ENCODE measurements around the gene NUDT1.

DNA sequence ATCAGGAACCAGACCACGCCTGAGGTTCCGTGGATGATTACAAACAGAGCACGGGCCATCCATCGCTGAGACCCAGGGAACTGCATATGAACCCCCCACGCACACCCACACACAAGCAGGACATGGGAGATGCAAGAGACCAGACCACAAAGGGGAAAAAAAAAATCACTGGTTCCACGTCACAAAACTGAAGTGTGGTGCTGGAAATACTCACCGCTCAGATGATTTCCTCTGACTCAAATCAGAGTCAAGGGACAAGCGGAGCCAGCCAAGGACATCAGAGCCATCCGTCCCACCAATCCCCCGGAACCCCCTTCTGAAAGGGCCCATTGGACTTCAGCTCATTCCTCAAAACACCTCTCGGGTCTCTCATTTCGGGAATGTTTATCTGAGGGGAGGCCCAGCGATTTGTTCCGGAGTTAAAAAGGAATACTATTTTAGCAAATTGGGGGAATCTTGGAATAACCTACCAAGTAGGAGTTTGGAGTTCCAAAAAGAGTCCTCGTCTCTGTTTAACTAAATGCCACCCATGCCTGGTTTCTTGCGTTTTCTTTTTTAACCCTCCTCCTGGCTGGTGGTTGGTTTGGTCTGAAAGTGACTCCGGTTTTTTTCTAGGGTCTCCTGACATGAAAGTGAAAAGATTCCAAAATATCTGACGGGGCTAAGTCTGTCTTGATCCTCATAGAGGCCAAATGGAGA, 57.3 kb downstream of the NUDT1 start:
- TF ChIP-seq, protein P1, sequence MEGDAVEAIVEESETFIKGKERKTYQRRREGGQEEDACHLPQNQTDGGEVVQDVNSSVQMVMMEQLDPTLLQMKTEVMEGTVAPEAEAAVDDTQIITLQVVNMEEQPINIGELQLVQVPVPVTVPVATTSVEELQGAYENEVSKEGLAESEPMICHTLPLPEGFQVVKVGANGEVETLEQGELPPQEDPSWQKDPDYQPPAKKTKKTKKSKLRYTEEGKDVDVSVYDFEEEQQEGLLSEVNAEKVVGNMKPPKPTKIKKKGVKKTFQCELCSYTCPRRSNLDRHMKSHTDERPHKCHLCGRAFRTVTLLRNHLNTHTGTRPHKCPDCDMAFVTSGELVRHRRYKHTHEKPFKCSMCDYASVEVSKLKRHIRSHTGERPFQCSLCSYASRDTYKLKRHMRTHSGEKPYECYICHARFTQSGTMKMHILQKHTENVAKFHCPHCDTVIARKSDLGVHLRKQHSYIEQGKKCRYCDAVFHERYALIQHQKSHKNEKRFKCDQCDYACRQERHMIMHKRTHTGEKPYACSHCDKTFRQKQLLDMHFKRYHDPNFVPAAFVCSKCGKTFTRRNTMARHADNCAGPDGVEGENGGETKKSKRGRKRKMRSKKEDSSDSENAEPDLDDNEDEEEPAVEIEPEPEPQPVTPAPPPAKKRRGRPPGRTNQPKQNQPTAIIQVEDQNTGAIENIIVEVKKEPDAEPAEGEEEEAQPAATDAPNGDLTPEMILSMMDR (conservative IDR thresholded peaks at IDR 0.05; ENCODE audit: low read depth, low read length) = no peak
- TF ChIP-seq EZH2 (IDR thresholded peaks at IDR 0.05; ENCODE audit: borderline replicate concordance, low read depth, low read length, poor library complexity, severe bottlenecking) = no peak

Data from A673 (cell line).